Cardiac muscle cell (in vitro differentiated cells and primary cell): ENCODE measurements around the gene CCBE1. TPM values are rescaled to one million over a fixed set of nuclear protein-coding genes. Genes with fewer than 3 reads are reported as not detected.

Experiments
- DNase-seq, 2 donors: peaks; one replicate each; pipeline versions ENCODE4 v3.0.0 to v3.0.0-alpha.2; 2010 to 2017; ENCODE audit warnings: low read depth in 1 of 2, low spot score in 1 of 2
- H3K27ac ChIP-seq: fragments of 200-600 bp; sonication (generic); 2 replicates; pipeline ENCODE4 v1.5.1; 2016
- H3K27me3 ChIP-seq: fragments of 200-600 bp; sonication (generic); 2 replicates; pipeline ENCODE4 v1.6.0; 2016; ENCODE audit warnings: control low read depth
- H3K36me3 ChIP-seq: fragments of 200-600 bp; sonication (generic); 2 replicates; pipeline ENCODE4 v1.5.1; 2016; ENCODE audit warnings: control low read depth
- H3K4me1 ChIP-seq: fragments of 200-600 bp; sonication (generic); 2 replicates; pipeline ENCODE4 v1.8.1; 2017; ENCODE audit warnings: low read depth, mild to moderate bottlenecking, mixed run types
- H3K4me3 ChIP-seq: fragments of 200-600 bp; sonication (generic); 2 replicates; pipeline ENCODE4 v1.5.1; 2016; ENCODE audit warnings: mild to moderate bottlenecking
- H3K9me3 ChIP-seq: fragments of 200-600 bp; sonication (generic); 2 replicates; pipeline ENCODE4 v1.5.1; 2017; ENCODE audit warnings: low read depth, mild to moderate bottlenecking, control low read depth
- polyA plus RNA-seq: library from polyadenylated mRNA; unstranded; fragments of >200 nt; fragmentation: Nextera tagmentation; extraction: Ambion mirVana; gene quantifications from 2 replicates; pipeline ENCODE4 v1.2.1, GENCODE V29; 2016
- total RNA-seq: library from RNA; depleted of rRNA; stranded (reverse); fragments of >200 nt; gene quantifications from 2 replicates; pipeline ENCODE4 v1.2.3, GENCODE V29; 2016
- TF ChIP-seq, protein P1 (sequence below): IDR thresholded peaks from 2 replicates; pipeline ENCODE4 v1.5.1; 2012; ENCODE audit warnings: low read depth, mild to moderate bottlenecking, low read length

The CCBE1 gene
- total and polyA plus RNA-seq, 2 experiments from 2014 or later, result 1.5 to 3.7 TPM

GRCh38 chr18:59546188-59546587, 151.0 kb downstream of the CCBE1 start:
- Histone ChIP-seq H3K4me1 (peaks cover 19% of the 10 kb centered on the region), H3K36me3 (no peaks in the 10 kb centered on the region), H3K9me3 (no peaks in the 10 kb centered on the region), H3K27me3 (no peaks in the 10 kb centered on the region), H3K27ac (no peak overlapping the region), H3K4me3 (no peak overlapping the region)
- peak; percentile 22 to 84 for DNase-seq
- TF ChIP-seq, protein P1, sequence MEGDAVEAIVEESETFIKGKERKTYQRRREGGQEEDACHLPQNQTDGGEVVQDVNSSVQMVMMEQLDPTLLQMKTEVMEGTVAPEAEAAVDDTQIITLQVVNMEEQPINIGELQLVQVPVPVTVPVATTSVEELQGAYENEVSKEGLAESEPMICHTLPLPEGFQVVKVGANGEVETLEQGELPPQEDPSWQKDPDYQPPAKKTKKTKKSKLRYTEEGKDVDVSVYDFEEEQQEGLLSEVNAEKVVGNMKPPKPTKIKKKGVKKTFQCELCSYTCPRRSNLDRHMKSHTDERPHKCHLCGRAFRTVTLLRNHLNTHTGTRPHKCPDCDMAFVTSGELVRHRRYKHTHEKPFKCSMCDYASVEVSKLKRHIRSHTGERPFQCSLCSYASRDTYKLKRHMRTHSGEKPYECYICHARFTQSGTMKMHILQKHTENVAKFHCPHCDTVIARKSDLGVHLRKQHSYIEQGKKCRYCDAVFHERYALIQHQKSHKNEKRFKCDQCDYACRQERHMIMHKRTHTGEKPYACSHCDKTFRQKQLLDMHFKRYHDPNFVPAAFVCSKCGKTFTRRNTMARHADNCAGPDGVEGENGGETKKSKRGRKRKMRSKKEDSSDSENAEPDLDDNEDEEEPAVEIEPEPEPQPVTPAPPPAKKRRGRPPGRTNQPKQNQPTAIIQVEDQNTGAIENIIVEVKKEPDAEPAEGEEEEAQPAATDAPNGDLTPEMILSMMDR, result no peak

DNA sequence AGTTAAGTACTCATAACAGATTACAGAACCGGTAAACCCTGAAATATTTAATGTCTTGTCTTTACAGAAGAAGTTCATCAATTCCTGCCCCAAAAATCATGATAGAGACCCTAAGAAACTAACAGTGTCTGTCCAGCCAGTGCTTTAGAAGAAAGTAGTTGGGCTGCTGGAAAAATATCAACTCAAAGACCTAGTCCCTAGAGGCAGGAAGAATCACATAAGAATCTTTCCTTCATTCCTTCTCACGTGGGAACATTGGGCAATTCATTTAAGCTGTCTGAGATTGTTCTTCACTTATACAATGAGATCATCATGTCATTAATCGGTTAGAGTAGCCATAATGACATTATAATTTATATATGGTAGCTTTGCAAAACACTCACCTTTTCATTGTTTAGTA, 156.4 kb downstream of the CCBE1 start:
- TF ChIP-seq, protein P1, result no peak
- Histone ChIP-seq H3K4me3 (no peak overlapping the region), H3K4me1 (peaks cover under 1% of the 10 kb centered on the region), H3K9me3 (no peaks in the 10 kb centered on the region), H3K27ac (no peak overlapping the region), H3K27me3 (no peaks in the 10 kb centered on the region), H3K36me3 (no peaks in the 10 kb centered on the region)
- DNase-seq, result peak in 1 of 2 donors; percentile 71

GRCh38 chr18:59540346-59540745, 156.9 kb downstream of the CCBE1 start:
- H3K27me3 ChIP-seq, result no peaks in the 10 kb centered on the region
- H3K36me3 ChIP-seq, result no peaks in the 10 kb centered on the region
- DNase-seq, result peak in 1 of 2 donors; percentile 47
- no peak overlapping the region for H3K27ac ChIP-seq
- TF ChIP-seq, protein P1, result no peak
- H3K4me3 ChIP-seq, result no peak overlapping the region
- no peaks in the 10 kb centered on the region for H3K9me3 ChIP-seq
- peaks cover under 1% of the 10 kb centered on the region for H3K4me1 ChIP-seq

DNA sequence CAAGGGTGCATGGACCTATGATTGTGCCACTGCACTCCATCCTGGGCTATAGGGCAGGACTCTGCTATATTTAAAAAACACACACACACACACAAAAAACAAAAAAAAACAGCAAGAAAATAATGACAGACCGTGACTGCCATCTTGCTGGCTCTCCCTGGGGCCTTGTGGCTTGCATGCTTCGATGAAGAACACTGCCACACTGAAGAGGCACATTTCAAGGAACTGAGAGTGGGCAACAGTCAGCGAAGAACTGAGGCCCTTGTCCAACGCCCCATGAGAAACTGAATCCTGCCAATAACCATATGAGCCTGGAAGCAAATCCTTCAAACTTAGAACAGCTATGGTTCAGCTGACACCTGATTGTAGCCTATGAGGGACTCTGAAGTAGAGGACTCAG, 158.1 kb downstream of the CCBE1 start:
- Histone ChIP-seq H3K9me3 (no peaks in the 10 kb centered on the region), H3K4me1 (peaks cover 6% of the 10 kb centered on the region), H3K27me3 (no peaks in the 10 kb centered on the region), H3K4me3 (no peak overlapping the region), H3K27ac (no peak overlapping the region), H3K36me3 (no peaks in the 10 kb centered on the region)
- TF ChIP-seq, protein P1, result no peak
- DNase-seq, result no peak

DNA sequence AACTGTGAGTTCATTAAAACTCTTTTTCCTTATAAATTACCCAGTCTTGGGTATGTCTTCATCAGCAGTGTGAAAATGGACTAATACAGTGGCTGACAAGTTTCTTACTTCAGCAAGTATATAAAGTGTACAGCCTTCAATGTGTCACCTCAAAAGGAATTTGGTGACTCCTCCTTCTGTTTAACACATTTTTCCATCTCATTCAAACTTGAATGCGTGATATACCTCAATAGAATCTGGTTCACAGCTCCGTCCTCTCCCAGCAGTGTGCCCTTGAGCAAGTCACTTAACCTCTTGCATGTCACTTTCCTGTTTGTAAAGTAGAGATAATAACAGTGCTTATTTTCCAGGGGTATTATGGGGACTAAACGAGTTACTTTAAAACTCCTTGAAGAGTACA, 159.6 kb downstream of the CCBE1 start:
- H3K36me3 ChIP-seq, result no peaks in the 10 kb centered on the region
- H3K9me3 ChIP-seq, result no peaks in the 10 kb centered on the region
- no peak overlapping the region for H3K4me3 ChIP-seq
- H3K27me3 ChIP-seq, result no peaks in the 10 kb centered on the region
- DNase-seq, result no peak
- TF ChIP-seq, protein P1, result no peak
- H3K4me1 ChIP-seq, result peaks cover 6% of the 10 kb centered on the region
- H3K27ac ChIP-seq, result no peak overlapping the region

DNA sequence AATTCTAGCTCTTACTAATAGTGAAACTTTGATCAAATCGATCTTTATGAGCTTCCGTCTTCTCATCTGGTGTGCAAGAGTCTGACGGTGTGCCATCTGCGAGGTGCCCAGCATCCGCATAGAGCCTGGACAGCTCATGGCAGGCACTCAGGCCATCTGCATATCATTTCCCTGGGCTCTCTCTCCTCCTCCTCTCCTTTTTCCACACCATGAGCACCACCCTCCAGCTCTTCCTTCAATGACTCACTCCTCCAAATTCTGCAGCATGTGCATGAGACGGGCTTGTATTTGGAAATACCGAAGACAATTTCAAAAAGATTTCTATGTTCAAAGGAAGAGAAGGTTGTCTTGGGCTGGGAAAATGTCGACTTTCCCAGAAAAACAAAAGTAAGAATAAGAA, 161.1 kb downstream of the CCBE1 start:
- Histone ChIP-seq H3K9me3 (no peaks in the 10 kb centered on the region), H3K4me3 (no peak overlapping the region), H3K4me1 (peaks cover 6% of the 10 kb centered on the region), H3K27ac (no peak overlapping the region), H3K36me3 (no peaks in the 10 kb centered on the region), H3K27me3 (no peaks in the 10 kb centered on the region)
- no peak for DNase-seq
- TF ChIP-seq, protein P1, result no peak
